NCI-H2081 (cell line): ENCODE data around the gene CEP85.

ENCODE experiments used
- DNase-seq, 2 experiments: peaks; one replicate each; lab custom pipeline; 2025; lab: John Stamatoyannopoulos, UW

Gene CEP85, protein sequence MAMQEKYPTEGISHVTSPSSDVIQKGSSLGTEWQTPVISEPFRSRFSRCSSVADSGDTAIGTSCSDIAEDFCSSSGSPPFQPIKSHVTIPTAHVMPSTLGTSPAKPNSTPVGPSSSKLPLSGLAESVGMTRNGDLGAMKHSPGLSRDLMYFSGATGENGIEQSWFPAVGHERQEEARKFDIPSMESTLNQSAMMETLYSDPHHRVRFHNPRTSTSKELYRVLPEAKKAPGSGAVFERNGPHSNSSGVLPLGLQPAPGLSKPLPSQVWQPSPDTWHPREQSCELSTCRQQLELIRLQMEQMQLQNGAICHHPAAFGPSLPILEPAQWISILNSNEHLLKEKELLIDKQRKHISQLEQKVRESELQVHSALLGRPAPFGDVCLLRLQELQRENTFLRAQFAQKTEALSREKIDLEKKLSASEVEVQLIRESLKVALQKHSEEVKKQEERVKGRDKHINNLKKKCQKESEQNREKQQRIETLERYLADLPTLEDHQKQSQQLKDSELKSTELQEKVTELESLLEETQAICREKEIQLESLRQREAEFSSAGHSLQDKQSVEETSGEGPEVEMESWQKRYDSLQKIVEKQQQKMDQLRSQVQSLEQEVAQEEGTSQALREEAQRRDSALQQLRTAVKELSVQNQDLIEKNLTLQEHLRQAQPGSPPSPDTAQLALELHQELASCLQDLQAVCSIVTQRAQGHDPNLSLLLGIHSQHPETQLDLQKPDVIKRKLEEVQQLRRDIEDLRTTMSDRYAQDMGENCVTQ

DNA sequence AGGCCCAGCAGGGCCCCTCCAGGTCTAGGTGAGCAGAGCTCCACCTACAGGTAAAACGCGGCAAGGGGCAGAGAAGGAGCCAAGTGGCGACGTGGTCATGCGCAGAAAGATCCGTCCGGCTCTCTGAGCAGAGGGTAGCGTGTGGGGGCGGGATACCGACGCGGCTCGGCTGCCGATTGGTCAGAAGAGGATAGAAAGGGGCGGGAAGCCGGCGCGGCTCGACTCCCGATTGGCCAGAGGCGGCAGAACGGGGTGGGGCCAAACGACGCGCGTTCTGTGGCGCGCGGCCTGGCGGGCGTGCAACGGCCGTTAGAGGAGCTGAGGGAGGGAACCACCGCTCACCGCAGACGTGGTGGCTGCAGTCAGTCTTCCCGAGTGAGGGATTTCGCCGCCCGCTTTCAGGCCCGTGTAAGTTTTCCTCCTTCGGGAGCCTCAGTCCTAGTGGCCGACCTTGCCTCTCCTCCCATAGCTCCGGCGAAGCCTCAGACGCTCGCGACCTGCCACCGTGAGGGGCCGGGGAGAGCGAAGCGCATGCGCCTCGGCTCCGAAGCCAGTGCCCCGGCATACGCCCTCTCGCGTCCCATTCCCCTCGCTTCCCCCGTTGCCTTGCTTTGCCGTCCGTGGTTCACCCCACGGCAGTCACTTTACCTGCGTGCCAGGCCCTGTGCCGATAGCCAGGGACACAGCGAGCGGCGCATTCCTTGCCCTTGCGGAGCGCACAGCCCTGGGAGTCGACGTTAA is at the start of gene CEP85:
CEP85 (plus strand) TSS at position 298 of the 741 bp plus-strand sequence. CDS start 5,584 bp downstream, outside the sequence.
- DNase-seq: peak; percentile 93 to 94

DNA sequence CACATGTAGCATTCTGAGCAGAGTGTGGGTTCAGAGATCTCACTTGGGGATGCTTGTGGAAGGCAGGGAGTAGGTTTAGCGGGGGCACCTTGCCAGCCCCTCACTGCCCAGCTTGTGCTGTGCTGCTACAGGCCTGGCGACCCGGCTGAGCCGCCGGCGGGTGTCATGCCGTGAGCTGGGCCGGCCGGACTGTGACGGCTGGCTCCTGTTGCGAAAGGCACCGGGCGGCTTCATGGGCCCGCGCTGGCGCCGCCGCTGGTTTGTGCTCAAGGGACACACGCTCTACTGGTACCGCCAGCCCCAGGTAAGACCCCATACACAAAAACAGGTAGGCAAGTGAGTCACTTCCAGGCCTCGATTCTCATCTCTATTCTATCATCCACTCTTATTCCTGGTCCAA is 49.1 kb upstream of the CEP85 start:
- no peak for DNase-seq

DNA sequence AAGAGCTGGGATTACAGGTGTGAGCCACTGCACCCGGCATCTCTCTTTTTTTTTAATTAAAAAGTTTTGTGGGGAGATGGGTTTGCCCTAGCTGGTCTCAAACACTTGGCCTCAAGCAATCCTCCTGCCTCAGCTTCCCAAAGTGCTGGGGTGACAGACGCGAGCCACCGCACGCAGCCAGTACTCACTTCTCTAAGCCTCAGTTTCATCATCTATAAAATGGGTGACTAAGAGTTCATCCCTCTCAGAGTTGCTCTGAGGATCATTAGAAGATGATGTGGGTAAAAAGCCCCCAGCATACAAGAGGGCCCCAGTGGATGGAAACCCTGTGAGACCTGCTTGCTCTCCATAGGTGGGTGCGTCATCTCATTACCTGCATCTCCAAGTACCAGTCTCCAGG is 46.1 kb upstream of the CEP85 start:
- no peak for DNase-seq

DNA sequence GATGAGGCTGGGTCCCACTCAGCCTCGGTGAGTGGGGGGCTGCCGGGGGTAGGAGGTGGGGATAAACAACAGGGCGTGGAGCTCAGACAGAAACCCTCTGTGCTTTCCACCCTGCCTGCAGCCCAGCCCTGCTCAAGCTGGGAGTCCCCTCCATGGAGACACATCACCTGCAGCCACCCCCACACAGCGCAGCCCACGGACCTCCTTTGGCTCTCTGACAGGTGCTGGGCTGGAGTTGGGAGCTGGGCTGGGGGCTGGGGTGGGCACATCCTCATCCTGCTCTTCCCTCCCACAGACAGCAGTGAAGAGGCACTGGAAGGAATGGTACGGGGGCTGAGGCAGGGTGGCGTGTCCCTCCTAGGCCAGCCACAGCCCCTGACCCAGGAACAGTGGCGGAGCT is 45.5 kb upstream of the CEP85 start:
- DNase-seq: no peak

DNA sequence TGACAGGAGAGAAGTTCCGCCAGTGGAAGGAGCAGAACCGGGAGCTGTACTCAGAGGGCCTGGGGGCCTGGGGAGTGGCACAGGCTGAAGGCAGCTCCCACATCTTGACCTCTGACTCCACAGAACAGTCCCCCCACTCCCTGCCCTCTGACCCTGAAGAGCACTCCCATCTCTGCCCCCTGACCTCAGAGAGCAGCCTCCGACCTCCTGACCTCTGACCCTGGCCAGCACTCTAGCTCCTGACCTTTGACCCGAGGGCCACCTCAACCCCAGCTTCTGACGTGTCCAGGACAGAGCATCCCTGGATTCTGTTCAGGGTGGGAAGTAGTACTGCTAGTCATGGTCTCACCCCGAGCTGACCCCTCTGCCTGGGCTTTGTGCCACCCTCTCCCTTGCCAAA is 44.7 kb upstream of the CEP85 start:
- DNase-seq: no peak

DNA sequence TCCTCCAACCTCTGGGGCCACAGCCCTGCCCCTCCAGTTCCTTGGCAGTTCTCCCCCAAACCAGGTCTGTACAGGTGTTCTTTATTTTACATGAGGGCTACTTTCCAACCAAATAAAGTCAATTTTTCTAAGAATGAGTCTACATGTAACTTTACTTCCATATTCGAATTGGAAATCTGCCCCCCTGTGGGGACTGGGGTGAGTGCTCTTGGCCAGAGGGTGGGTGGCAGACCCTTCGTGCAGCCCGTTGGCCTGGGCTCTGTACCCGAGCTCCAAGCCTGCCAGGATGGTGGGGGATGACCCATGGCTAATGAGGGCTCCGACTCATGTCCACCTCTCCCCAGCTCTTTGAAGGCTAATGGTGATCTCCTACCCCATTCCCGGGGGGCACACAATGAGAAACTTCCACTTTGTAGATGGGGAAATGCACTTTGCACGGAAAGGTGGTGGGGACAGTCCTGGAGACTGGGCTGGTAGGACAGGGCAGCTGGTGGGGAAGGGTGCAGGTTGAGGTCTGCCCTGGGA is 44.2 kb upstream of the CEP85 start:
- DNase-seq: no peak

DNA sequence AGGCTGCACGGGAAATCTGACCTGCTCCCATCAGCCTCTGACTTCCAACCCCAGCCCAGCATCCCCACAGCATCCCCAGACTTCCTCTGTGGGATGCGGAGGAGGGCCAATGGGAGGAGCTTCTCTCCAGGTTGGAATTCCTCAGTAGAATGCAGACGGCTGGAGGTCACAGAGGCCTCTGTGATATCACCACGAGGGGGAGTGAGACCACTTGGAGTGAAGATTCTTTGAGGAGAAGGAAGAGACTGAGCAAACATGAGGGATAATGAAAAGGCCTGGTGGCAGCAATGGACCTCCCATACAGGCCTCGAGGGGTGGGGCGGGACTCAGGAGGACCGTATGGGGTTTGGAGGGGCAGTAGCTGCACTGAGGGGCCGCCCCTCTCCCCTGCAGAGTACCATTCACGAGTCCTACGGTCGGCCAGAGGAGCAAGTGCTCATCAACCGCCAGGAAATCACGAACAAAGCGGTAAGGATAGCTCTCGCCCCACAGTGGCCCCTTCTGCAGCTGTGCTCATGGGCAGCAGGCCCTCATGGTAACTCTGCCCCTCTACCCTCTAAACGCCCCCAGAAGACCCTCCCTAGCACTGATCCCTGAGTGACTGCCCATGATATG is 43.5 kb upstream of the CEP85 start, which contains the start of gene CATSPER4:
CATSPER4 (plus strand) TSS at position 230 of the 615 bp plus-strand sequence; CDS start at position 256, 26 bp downstream.
- no peak for DNase-seq

DNA sequence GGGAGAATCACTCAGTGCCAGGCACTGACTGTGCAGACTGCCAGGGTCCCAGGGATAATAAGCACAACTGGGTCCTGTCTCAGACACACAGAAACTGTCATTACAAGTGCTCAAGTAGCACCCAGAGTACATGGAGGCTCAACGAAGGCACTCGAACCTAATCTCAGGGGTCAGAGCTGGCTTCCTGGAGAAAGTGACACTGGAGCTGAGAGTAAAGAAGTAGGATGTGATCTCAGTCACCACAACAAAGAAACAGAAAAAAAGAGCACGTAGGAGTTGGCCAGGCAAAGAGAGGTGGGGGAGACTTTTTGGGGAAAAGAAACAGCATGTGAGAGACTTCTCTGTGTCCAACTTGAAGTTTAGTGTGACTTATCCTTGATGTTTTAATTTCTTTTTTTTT is 42.3 kb upstream of the CEP85 start:
- no peak for DNase-seq

DNA sequence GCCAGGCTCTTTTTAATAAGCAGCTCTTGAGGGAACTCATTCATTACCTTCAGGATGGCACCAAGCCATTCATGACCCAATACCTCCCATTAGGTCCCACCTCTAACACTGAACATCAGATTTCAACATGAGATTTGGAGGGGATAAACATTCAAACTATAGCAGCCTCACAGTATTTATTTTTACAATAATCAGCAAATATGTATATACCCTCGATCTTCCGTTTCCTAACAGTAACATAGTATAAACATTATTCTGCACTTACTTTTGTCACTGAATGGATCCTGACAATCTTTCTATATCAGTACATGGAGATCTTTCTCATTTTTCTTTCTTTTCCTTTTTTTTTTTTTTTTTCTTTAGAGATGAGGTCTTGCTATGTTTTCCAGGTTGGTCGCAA is 38.2 kb upstream of the CEP85 start:
- DNase-seq: no peak

DNA sequence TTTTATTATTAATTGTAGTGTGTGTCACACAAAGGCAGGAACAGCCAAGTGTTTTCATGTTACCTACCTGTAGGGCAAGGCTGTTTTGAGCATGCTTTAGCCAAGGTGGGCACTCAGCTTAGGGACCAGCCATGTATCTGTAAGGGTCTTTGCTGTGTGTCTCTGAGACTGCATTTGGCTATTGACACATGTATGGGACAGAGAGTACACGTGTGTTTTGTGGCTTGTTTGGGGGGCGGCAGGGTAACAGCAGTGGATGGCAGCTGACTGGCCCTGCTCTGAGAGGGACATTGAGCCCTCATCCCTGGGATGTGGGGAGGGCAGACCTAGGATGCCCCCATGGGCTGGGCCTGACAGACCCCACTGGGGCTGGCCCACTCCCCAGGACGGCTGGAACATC is 36.7 kb upstream of the CEP85 start:
- no peak for DNase-seq

DNA sequence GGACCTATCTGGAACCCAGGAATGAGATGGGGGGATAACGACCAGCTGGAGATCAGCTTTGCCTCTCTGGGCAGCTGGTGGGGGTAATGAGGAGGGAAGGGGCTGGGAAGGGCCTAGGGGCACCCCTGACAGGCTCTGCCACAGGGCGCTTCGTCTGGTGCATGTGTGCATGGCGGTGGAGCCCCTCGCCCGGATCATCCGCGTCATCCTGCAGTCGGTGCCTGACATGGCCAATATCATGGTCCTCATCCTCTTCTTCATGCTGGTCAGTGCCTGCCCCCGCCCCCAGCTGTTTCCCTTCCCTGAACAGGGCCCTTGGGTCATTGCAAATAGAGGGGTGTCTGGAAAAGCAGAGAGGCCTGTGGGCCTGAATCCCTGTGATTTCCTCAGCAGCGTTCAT is 36.2 kb upstream of the CEP85 start:
- DNase-seq: no peak

DNA sequence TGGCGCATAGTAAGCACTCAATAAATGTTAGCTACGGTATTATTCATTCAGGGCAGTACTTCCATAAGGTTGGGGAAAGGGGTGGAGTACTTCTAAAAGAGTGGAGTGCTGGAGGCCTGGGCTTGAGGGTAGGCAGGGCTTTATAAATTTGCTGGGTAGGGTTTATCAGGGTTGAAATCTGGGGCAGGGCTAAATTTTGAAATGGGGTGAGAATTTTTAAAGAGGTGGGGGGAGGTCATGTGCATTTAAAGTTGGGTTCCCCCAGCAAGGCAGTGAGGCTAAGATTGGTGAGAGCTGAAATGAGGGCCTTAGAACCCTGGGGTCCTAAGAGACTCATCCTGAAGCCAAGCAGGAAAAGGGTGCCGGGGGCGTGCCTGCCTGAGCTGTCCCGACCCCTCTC is 33.6 kb upstream of the CEP85 start:
- DNase-seq: no peak

DNA sequence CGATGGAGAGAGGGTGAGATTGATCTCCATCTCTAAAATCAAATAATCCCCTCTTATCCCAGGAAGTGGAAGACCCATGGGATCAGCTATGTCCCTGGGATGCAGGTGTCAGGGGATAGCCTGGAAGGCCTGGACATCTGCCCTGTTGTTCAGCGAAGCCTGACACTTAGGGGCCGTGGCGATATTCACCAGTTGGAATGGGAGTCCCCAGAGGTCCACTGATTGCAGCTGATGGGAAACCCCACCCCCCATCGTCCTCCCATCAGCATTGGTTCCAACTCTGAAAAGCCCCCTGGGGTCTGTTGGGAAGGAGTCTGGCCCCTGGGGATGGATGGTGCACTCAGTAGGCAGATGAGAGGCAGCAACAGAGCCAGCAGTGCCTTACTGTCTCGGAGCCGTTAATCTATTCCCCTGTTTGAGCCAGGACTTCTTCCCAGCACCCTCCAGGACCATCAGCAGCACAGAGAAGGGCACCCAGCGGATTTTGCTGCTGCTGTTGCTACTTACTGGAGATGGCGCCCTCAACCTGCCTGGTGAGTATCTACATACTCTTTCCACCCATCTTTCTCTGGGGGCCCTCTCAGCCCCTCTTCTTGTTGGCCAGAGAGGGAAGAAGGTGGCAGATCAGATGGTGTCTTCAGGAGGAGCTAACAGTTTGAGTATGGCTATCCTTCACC is 30.2 kb upstream of the CEP85 start:
- DNase-seq: no peak

DNA sequence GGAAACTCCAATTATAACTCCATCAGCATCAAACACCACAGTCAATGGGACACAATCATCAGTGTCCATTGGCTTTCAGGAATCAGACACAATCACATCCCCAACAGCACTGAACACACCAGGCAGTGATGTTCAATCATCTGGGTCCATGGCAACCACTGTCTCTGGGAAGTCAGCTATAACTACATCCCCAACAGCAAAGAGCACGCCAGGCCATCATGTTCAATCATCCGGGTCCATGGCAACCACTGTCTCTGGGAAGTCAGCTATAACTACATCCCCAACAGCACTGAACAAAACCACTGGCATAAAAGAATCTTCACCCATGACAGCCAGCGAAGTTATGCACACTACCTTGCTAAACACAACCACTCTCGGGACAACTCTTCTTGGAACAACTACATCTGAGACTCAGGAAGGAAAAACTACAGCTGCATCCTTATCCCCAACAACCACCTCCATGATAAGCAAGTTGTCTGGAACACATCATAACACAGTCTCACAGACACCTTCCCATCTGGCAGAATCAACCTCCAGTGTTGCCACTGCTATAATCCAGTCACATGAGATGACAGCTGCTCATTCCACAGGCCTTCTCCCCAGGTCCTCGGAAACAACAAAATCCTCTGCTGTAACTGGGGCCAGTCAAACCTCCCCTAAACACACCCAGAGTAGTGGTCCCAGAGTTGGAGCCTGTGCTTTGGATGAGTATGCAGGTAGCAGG is 23.7 kb upstream of the CEP85 start:
- DNase-seq: no peak

DNA sequence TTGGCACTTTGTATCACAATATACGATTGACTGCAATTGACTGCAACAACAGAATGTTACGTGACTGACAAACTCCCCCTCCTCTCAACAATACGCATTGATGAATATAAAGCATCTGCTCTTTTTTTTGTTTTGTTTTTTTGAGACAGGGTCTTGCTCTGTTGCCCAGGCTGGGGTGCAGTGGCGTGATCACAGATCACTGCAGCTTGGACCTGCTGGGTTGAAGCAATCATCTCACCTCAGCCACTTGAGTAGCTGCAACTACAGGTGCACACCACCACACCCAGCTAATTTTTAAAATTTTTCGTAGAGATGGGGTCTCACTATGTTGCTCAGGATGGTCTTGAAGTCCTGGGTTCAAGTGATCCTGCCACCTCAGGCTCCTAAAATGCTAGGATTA is 21.3 kb upstream of the CEP85 start:
- no peak for DNase-seq

DNA sequence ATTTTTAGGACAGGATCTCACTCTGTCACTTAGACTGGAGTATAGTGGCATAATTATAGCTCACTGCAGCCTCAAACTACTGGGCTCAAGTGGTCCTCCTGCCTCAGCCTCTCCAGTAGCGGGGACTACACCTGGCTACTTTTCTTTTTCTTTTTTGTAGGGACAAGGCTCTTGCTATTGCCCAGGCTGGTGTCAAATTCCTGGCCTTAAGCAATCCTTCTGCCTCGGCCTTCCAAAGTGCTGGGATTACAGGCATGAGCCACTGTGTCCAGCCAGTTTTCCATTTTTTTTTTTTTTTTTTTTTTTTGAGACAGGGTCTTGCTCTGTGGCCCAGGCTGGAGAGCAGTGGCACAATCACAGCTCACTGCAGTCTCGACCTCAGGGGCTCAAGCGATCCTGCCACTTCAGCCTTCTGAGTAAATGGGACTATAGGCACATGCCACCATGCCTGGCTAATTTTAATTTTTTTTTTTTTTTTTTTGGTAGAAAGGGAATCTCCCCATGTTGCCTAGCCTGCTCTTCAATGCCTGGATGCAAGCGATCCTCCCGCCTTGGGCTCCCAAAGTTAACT is 20.6 kb upstream of the CEP85 start:
- no peak for DNase-seq

DNA sequence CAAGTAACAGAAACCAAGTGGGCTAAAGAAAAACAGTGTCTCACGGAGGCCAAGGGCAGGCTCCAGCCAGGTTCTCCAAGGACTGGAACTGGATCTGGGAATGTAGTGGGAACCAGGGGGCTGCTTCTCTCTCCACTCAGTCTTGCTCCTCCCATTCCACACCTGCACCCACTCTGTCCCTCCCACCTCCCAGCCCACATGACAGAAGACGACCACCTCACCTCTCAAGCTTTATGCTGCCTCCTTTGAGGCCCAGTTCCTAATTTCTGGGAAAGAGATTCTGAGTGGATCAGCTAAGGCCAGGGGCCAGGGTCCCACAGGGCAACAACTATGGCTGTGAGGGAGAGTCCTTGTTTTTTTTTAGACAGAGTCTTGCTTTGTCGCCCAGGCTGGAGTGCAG is 18.8 kb upstream of the CEP85 start:
- no peak for DNase-seq

DNA sequence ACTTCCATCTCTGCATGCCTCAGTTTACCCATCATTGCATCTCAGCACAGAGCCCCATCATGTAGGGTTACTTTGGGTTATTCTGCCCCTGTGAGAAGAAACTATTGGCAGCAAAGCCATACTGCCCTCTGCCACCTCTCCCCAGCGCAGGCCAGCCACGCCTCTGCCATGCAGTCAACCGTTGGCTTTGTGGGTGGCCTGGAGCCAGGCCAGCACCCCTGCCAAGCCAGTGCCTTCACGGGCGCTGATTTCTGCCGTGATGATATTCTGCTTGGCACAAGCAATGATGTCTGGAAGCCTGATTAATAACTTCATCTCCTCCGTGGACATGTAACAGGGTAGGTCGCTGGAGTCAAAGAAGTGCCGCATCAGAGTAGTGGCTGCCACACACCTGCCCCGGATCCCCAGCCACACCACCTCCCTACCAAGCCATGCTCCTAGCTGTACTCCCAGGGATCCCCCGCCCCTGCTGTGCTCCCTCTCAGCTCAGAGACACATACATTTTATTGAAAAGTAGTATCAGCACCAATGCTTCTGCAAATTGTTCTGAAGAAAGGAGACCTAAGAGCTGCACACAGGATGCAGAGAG is 15.0 kb upstream of the CEP85 start:
- DNase-seq: peak in 1 of 2 experiments; percentile 25

DNA sequence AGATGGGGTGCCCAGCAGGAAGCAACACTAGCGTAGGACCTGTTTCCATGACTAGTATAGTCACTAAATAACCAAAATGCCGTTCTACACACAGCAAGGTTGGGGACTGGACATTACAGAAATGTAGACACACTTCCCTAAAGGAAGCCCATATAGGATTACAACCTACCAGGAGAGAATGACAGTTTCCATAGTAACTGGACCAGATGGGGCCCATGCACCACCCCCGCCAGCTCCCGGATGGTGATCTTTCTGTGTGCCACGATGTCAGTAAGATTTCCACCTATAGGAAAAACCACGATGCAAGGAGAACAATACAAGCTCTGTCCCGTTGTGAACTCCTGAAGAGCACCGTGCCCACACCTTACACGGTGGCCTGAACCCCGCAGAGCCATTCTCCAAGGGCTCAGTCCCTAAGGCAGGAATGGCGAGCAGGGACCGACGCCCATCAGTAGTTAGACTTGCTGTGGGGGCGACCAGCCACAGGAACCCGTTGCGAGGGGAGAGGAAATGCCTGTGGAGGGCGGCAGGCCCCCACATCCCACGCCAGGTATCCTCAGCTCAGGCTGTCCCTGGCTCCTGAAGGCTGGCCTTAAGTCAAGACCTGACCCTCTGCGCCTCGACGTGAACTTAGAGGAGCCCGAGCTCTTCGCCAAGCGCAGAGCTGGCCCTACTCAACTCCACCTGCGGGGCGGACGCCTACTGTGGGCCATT is 13.6 kb upstream of the CEP85 start:
- DNase-seq: no peak
